ENCODE data around the gene PEX6. TPM values are rescaled to one million over a fixed set of nuclear protein-coding genes. Genes with fewer than 3 reads are reported as not detected.

PEX6 gene
- total RNA-seq, 1 donor from 2014 or later: 32.3 TPM

DNA sequence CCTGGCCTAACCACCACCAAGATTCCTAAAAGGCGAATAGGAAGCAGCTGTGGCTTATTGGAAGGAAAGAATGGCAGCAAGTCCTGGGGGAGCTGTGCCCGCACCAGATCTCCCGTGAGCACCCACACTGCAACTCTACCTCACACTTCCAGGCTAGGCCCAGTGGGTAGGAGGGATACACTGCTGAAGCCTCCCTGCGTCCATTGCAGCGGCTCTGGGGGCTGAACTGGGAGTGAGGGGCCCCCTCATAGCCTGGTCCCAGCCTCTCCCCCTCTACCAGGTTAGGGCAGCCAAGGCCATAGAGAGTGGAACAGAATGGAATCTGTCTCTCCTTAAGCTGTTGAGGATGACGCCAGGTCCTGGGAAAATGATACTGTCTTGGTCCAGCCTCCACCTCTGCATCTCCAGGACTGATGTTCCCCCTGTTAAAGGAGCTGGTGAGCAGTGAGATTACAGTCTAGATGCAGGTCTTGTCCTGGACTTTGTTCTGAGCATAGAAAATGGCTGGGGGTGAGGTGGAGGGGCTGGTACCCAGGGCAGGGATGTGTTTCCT, 38.4 kb downstream of the PEX6 start:
- H3K36me3 Mint-ChIP-seq: peaks cover 25% of the 10 kb centered on the region
- TF ChIP-seq, protein P1, sequence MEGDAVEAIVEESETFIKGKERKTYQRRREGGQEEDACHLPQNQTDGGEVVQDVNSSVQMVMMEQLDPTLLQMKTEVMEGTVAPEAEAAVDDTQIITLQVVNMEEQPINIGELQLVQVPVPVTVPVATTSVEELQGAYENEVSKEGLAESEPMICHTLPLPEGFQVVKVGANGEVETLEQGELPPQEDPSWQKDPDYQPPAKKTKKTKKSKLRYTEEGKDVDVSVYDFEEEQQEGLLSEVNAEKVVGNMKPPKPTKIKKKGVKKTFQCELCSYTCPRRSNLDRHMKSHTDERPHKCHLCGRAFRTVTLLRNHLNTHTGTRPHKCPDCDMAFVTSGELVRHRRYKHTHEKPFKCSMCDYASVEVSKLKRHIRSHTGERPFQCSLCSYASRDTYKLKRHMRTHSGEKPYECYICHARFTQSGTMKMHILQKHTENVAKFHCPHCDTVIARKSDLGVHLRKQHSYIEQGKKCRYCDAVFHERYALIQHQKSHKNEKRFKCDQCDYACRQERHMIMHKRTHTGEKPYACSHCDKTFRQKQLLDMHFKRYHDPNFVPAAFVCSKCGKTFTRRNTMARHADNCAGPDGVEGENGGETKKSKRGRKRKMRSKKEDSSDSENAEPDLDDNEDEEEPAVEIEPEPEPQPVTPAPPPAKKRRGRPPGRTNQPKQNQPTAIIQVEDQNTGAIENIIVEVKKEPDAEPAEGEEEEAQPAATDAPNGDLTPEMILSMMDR (IDR thresholded peaks at IDR 0.05; ENCODE audit: unreplicated experiment): no peak
- H3K9me3 Mint-ChIP-seq: no peaks in the 10 kb centered on the region
- H3K27me3 Mint-ChIP-seq (ENCODE audit: low read depth): no peaks in the 10 kb centered on the region
- no peak overlapping the region for H3K4me3 Mint-ChIP-seq
- no peak overlapping the region for H3K27ac Mint-ChIP-seq
- no peaks in the 10 kb centered on the region for H3K4me1 Mint-ChIP-seq
- no peak for DNase-seq (ENCODE audit: low spot score in 2 of 2, unreplicated experiment in 2 of 2)

DNA sequence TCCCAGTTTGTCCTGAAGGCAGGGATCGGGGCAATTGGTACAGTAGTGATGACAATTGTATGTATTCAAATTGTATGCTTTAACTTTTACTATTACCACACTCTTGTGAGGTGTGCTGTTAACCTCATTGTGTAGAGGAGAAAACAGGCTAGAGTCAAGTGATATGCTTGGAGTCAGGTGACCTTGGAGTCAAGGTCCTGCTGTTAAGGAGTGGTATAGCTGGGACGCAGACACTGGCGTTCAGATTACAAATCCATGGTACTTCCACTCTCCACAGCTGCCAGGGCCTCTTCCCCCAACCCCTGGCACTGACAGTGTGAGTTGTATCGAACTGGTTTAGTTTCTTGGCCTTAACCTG, 39.2 kb downstream of the PEX6 start:
- Mint-ChIP-seq H3K36me3 (peaks cover 25% of the 10 kb centered on the region), H3K27me3 (ENCODE audit: low read depth) (no peaks in the 10 kb centered on the region), H3K4me3 (no peak overlapping the region), H3K27ac (no peak overlapping the region), H3K9me3 (no peaks in the 10 kb centered on the region), H3K4me1 (no peaks in the 10 kb centered on the region)
- no peak for DNase-seq (ENCODE audit: low spot score in 2 of 2, unreplicated experiment in 2 of 2)
- TF ChIP-seq, protein P1 (IDR thresholded peaks at IDR 0.05; ENCODE audit: unreplicated experiment): no peak

DNA sequence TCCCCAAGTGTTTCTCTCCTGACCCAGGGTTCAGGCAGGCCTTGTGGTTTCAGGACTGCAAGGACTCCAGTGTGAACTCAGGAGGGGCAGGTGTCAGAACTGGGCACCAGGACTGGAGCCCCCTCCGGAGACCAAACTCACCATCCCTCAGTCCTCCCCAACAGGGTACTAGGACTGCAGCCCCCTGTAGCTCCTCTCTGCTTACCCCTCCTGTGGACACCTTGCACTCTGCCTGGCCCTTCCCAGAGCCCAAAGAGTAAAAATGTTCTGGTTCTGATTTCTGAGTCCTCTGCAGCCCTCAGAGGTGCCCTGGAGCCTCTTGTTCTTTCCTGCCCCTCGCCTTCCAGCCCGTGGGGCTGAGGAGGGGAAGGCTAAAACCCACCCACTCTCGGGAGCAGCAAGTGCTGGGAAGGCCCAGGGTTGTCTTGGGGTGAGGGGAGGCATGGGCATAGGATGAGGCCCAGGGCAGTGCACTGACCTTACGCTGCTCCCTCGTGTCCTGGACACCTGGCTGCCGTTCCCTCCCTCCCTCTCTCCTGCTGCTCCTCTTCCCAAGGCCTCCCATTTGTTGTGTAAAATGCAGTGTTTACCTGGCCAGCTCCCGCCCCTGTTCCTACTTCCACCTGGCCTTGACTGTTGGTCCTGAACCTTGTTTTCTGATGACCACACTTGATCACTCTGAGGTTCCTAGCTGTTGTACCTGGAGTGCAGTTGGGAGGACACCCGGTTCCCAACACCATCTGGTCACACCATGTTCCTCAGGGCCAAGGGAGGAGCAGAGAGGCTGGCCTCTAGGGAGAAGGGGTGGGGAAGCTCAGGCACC, 39.8 kb downstream of the PEX6 start:
- TF ChIP-seq, protein P1 (IDR thresholded peaks at IDR 0.05; ENCODE audit: unreplicated experiment): no peak
- no peak overlapping the region for H3K4me3 Mint-ChIP-seq

DNA sequence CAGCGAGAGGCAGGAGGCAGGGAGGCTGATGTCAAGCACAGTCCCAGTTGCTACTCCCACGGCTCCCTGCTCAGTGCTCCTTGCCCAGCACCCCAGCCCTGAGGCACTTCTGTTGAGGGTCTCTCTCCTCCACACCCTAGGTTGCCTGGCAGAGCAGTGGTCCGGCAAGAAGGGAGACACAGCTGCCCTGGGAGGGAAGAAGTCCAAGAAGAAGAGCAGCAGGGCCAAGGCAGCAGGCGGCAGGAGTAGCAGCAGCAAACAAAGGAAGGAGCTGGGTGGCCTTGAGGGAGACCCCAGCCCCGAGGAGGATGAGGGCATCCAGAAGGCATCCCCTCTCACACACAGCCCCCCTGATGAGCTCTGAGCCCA, 40.6 kb downstream of the PEX6 start:
- Mint-ChIP-seq H3K27me3 (ENCODE audit: low read depth) (no peaks in the 10 kb centered on the region), H3K9me3 (no peaks in the 10 kb centered on the region), H3K4me3 (no peak overlapping the region), H3K36me3 (peaks cover 23% of the 10 kb centered on the region), H3K27ac (no peak overlapping the region), H3K4me1 (peaks cover 1% of the 10 kb centered on the region)
- TF ChIP-seq, protein P1 (IDR thresholded peaks at IDR 0.05; ENCODE audit: unreplicated experiment): no peak
- DNase-seq (ENCODE audit: low spot score in 2 of 2, unreplicated experiment in 2 of 2): no peak

More for the DNA sequence above, 39.8 kb downstream of the PEX6 start:
- peaks cover 21% of the 10 kb centered on the region for H3K36me3 Mint-ChIP-seq
- no peaks in the 10 kb centered on the region for H3K27me3 Mint-ChIP-seq (ENCODE audit: low read depth)
- H3K9me3 Mint-ChIP-seq: no peaks in the 10 kb centered on the region
- no peaks in the 10 kb centered on the region for H3K4me1 Mint-ChIP-seq
- no peak for DNase-seq (ENCODE audit: low spot score in 2 of 2, unreplicated experiment in 2 of 2)
- H3K27ac Mint-ChIP-seq: no peak overlapping the region

DNA sequence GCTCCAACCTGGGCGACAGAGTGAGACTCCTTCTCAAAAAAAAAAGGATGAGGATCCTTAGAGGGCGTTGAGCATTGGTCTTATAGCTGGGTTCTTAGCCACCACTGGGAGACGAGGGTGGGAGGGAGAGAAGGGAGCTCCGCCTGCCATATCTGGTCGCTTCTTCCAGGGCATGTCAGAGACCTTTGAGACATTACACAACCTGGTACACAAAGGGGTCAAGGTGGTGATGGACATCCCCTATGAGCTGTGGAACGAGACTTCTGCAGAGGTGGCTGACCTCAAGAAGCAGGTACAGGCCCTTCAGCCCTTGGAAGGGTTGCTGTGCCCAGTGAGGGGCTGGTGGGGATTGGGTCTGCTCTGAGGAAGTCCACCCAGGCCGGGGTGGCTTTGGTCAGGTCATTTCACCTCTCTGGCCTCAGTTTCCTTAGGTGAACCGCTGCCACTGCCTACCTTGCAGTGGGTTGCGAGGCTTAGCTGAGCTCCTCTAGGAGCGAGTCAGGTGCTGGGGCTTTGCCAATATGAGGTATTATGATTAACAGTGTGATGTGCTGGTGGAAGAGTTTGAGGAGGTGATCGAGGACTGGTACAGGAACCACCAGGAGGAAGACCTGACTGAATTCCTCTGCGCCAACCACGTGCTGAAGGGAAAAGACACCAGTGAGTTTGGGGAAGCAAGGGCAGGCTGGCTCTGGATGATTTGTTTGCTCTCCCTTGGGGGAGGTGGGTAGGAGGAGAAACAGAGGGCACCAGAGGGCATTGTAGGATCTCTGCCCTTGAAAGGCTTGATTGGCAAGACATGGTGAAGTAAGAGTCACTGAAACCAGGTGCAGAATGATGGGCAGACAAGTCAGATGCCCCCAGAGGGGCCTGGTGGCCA, 41.2 kb downstream of the PEX6 start:
- Mint-ChIP-seq H3K9me3 (no peaks in the 10 kb centered on the region), H3K27ac (no peak overlapping the region), H3K4me1 (peaks cover 7% of the 10 kb centered on the region), H3K4me3 (no peak overlapping the region), H3K36me3 (peaks cover 25% of the 10 kb centered on the region), H3K27me3 (ENCODE audit: low read depth) (no peaks in the 10 kb centered on the region)
- no peak for DNase-seq (ENCODE audit: low spot score in 2 of 2, unreplicated experiment in 2 of 2)
- TF ChIP-seq, protein P1 (IDR thresholded peaks at IDR 0.05; ENCODE audit: unreplicated experiment): no peak
